Keratinocyte (primary cell): ENCODE results near the gene IQGAP3. TPM values are rescaled to one million over a fixed set of nuclear protein-coding genes. Genes with fewer than 3 reads are reported as not detected.

Experiments
- DNase-seq: peaks from one replicate; pipeline ENCODE4 v3.0.0-alpha.2; 2011; ENCODE audit warnings: low read depth, missing footprints, low spot score
- FAIRE-seq: peaks from 2 replicates; lab custom pipeline; 2011; peaks lifted over from hg19 to GRCh38; lab: Jason Lieb, UNC
- H2AFZ ChIP-seq: 2 replicates; pipeline ENCODE4 v1.6.0; 2012; ENCODE audit warnings: low read length, control low read depth, inconsistent platforms; ENCODE audit not compliant: control insufficient read depth
- H3K27ac ChIP-seq: 2 replicates; pipeline ENCODE4 v1.5.1; 2011; ENCODE audit warnings: low read length; ENCODE audit not compliant: control insufficient read depth, insufficient read depth
- H3K27me3 ChIP-seq: 3 replicates; pipeline ENCODE4 v1.6.0; 2011; ENCODE audit warnings: low read length; ENCODE audit not compliant: control insufficient read depth, insufficient read depth; ENCODE audit errors: extremely low read depth
- H3K36me3 ChIP-seq, 2 experiments: 2 replicates in 1 of 2; 3 replicates in 1 of 2; pipeline ENCODE4 v1.5.1; 2011; ENCODE audit warnings: low read length in 2 of 2, mild to moderate bottlenecking in 1 of 2; ENCODE audit not compliant: control insufficient read depth in 2 of 2, insufficient read depth in 2 of 2; ENCODE audit errors: extremely low read depth in 1 of 2
- H3K4me1 ChIP-seq: 3 replicates; pipeline ENCODE4 v1.5.1; 2011; ENCODE audit warnings: low read length; ENCODE audit not compliant: control insufficient read depth, insufficient read depth; ENCODE audit errors: extremely low read depth
- H3K4me2 ChIP-seq: 3 replicates; pipeline ENCODE4 v1.6.0; 2011; ENCODE audit warnings: low read depth, low read length; ENCODE audit not compliant: control insufficient read depth, insufficient read depth; ENCODE audit errors: extremely low read depth
- H3K4me3 ChIP-seq, 3 experiments: fragments of 200-600 bp in 1 of 3; sonication (generic) in 1 of 3; 2 replicates in 2 of 3; 3 replicates in 1 of 3; pipeline ENCODE4 v1.5.1; 2011 to 2016; ENCODE audit warnings: low read length in 3 of 3, mild to moderate bottlenecking in 3 of 3, control low read depth in 2 of 3, inconsistent platforms in 1 of 3, low read depth in 1 of 3, mixed read lengths in 1 of 3, mixed run types in 1 of 3, moderate library complexity in 1 of 3; ENCODE audit not compliant: control insufficient read depth in 2 of 3, insufficient read depth in 2 of 3; ENCODE audit errors: extremely low read depth in 1 of 3
- H3K79me2 ChIP-seq: 2 replicates; pipeline ENCODE4 v1.6.0; 2012; ENCODE audit warnings: low read length; ENCODE audit not compliant: control insufficient read depth, insufficient read depth
- H3K9ac ChIP-seq: 3 replicates; pipeline ENCODE4 v1.6.0; 2011; ENCODE audit warnings: low read length; ENCODE audit not compliant: control insufficient read depth, insufficient read depth; ENCODE audit errors: extremely low read depth
- H3K9me1 ChIP-seq: 3 replicates; pipeline ENCODE4 v1.6.0; 2011; ENCODE audit warnings: low read length; ENCODE audit not compliant: control insufficient read depth, insufficient read depth; ENCODE audit errors: extremely low read depth
- H3K9me3 ChIP-seq: 2 replicates; pipeline ENCODE4 v1.5.1; 2012; ENCODE audit warnings: low read depth, low read length; ENCODE audit not compliant: control insufficient read depth
- H4K20me1 ChIP-seq: 3 replicates; pipeline ENCODE4 v1.6.0; 2011; ENCODE audit warnings: low read length; ENCODE audit not compliant: control insufficient read depth, insufficient read depth; ENCODE audit errors: extremely low read depth
- EZH2 ChIP-seq: IDR thresholded peaks from one replicate; pipeline ENCODE4 v1.6.1; 2012; ENCODE audit warnings: inconsistent platforms, mild to moderate bottlenecking, low read length, moderate library complexity
- dilution Hi-C: fragments of 300-500 bp; cut with MboI; formaldehyde crosslinking; loops from one replicate; pipeline ENCODE4 v1.7.0; 2020; ENCODE audit warnings: low sequenced_read_pairs; ENCODE audit not compliant: extremely low pct_ligation_motif_present
- polyA plus RNA-seq, 5 experiments: library from polyadenylated mRNA; depleted of rRNA in 3 of 5; stranded (reverse) in 3 of 5; stranded (forward) in 1 of 5; unstranded in 1 of 5; fragments of >200 nt; gene quantifications; 1 replicate in 1 of 5; 2 replicates in 3 of 5; 3 replicates in 1 of 5; pipeline versions ENCODE4 v1.2.1 to v1.2.3, GENCODE V29; 2011 to 2012; ENCODE audit warnings: missing spikeins in 2 of 5, low read depth in 1 of 5, low replicate concordance in 1 of 5
- TF ChIP-seq, protein P1 (sequence below), 3 experiments: IDR thresholded peaks in 1 of 3; conservative IDR thresholded peaks in 1 of 3; optimal IDR thresholded peaks in 1 of 3; 2 replicates in 2 of 3; 3 replicates in 1 of 3; pipeline versions ENCODE3 to v1.5.1; 2011; ENCODE audit warnings: low read length in 3 of 3, mild to moderate bottlenecking in 3 of 3, moderate library complexity in 2 of 3, control low read depth in 1 of 3, inconsistent platforms in 1 of 3; ENCODE audit not compliant: insufficient read depth in 2 of 3; ENCODE audit errors: extremely low read depth in 1 of 3

IQGAP3 gene
- polyA plus RNA-seq, 1 donor (not counting 4 experiments of a cell fraction or from before 2014, with no cell fraction given), result 5.3 TPM

- no peak for FAIRE-seq
- H3K4me1 ChIP-seq, result no peaks in the 10 kb centered on the region
- no peak overlapping the region for H3K4me2 ChIP-seq
- H3K36me3 ChIP-seq, result peaks cover 0 to 29% of the 10 kb centered on the region in 2 experiments
- TF ChIP-seq EZH2, result no peak
- TF ChIP-seq, protein P1, sequence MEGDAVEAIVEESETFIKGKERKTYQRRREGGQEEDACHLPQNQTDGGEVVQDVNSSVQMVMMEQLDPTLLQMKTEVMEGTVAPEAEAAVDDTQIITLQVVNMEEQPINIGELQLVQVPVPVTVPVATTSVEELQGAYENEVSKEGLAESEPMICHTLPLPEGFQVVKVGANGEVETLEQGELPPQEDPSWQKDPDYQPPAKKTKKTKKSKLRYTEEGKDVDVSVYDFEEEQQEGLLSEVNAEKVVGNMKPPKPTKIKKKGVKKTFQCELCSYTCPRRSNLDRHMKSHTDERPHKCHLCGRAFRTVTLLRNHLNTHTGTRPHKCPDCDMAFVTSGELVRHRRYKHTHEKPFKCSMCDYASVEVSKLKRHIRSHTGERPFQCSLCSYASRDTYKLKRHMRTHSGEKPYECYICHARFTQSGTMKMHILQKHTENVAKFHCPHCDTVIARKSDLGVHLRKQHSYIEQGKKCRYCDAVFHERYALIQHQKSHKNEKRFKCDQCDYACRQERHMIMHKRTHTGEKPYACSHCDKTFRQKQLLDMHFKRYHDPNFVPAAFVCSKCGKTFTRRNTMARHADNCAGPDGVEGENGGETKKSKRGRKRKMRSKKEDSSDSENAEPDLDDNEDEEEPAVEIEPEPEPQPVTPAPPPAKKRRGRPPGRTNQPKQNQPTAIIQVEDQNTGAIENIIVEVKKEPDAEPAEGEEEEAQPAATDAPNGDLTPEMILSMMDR (optimal IDR thresholded peaks at IDR 0.05 in 1 of 3, IDR thresholded peaks at IDR 0.05 in 1 of 3, conservative IDR thresholded peaks at IDR 0.05 in 1 of 3; ENCODE audit: extremely low read depth in 1 of 3, insufficient read depth in 2 of 3, low read length in 3 of 3), result no peak
- no peak overlapping the region for H3K4me3 ChIP-seq
- dilution Hi-C loops, result no loop called here
- no peaks in the 10 kb centered on the region for H3K79me2 ChIP-seq
- H3K9me3 ChIP-seq, result no peaks in the 10 kb centered on the region
- no peaks in the 10 kb centered on the region for H3K9me1 ChIP-seq
- no peak for DNase-seq
- H3K9ac ChIP-seq, result no peak overlapping the region
- no peaks in the 10 kb centered on the region for H4K20me1 ChIP-seq
- no peaks in the 10 kb centered on the region for H3K27me3 ChIP-seq
- H3K27ac ChIP-seq, result no peak overlapping the region
- no peak overlapping the region for H2AFZ ChIP-seq
Observed at GRCh38 chr1:156525856-156526489, 46.4 kb downstream of the IQGAP3 start.

- DNase-seq, result no peak
- Histone ChIP-seq H2AFZ (no peak overlapping the region), H3K27ac (no peak overlapping the region)
Observed at GRCh38 chr1:156525071-156525501, 47.3 kb downstream of the IQGAP3 start.

More at GRCh38 chr1:156525071-156525501, 47.3 kb downstream of the IQGAP3 start:
- H3K9me1 ChIP-seq, result no peaks in the 10 kb centered on the region
- H3K9me3 ChIP-seq, result no peaks in the 10 kb centered on the region
- H3K79me2 ChIP-seq, result no peaks in the 10 kb centered on the region
- H3K27me3 ChIP-seq, result no peaks in the 10 kb centered on the region
- H3K4me3 ChIP-seq, result no peak overlapping the region
- H3K9ac ChIP-seq, result no peak overlapping the region
- dilution Hi-C loops, result no loop called here
- no peaks in the 10 kb centered on the region for H3K4me1 ChIP-seq
- peaks cover 0 to 20% of the 10 kb centered on the region in 2 experiments for H3K36me3 ChIP-seq
- H4K20me1 ChIP-seq, result no peaks in the 10 kb centered on the region
- TF ChIP-seq, protein P1 (optimal IDR thresholded peaks at IDR 0.05 in 1 of 3, IDR thresholded peaks at IDR 0.05 in 1 of 3, conservative IDR thresholded peaks at IDR 0.05 in 1 of 3; ENCODE audit: extremely low read depth in 1 of 3, insufficient read depth in 2 of 3, low read length in 3 of 3), result no peak
- no peak for TF ChIP-seq EZH2
- FAIRE-seq, result no peak
- H3K4me2 ChIP-seq, result no peak overlapping the region
